Measurements from ENCODE around the gene CLRN1.
A peak's percentile ranks its signal among the peaks of the same experiment; 100 is the strongest.

Gene CLRN1

GRCh38 chr3:150975086-150975991 lies 2.8 kb upstream of the CLRN1 start:
- DNase-seq: no peak

GRCh38 chr3:150970665-150971324 lies 1.7 kb downstream of the CLRN1 start:
- no peak for DNase-seq

- DNase-seq: no peak
Observed at GRCh38 chr3:150968341-150969035, 4.0 kb downstream of the CLRN1 start.

- DNase-seq: no peak
Observed at GRCh38 chr3:150965436-150965835, 7.1 kb downstream of the CLRN1 start.

GRCh38 chr3:150961949-150962348 lies 10.6 kb downstream of the CLRN1 start:
- no peak for DNase-seq

- no peak for DNase-seq
Observed at GRCh38 chr3:150960708-150961684, 11.5 kb downstream of the CLRN1 start.

GRCh38 chr3:150958683-150959082 lies 13.8 kb downstream of the CLRN1 start:
- no peak for DNase-seq

GRCh38 chr3:150956376-150956775 lies 16.2 kb downstream of the CLRN1 start:
- DNase-seq: no peak

- no peak for DNase-seq
Observed at GRCh38 chr3:150951923-150952322, 20.6 kb downstream of the CLRN1 start.

GRCh38 chr3:150945226-150946032 lies 27.1 kb downstream of the CLRN1 start:
- no peak for DNase-seq

- DNase-seq: no peak
Observed at GRCh38 chr3:150942221-150942620, 30.3 kb downstream of the CLRN1 start.

- DNase-seq: no peak
Observed at GRCh38 chr3:150936693-150937092, 35.8 kb downstream of the CLRN1 start.

GRCh38 chr3:150933473-150933995 lies 39.0 kb downstream of the CLRN1 start:
- no peak for DNase-seq

- DNase-seq: no peak
Observed at GRCh38 chr3:150931745-150932144, 40.8 kb downstream of the CLRN1 start.

GRCh38 chr3:150930839-150931238 lies 41.7 kb downstream of the CLRN1 start:
- no peak for DNase-seq

GRCh38 chr3:150928234-150928633 lies 44.3 kb downstream of the CLRN1 start:
- no peak for DNase-seq

GRCh38 chr3:150926328-150926727 lies 46.2 kb downstream of the CLRN1 start:
- DNase-seq: no peak

- peak; percentile 72 for DNase-seq
Observed at GRCh38 chr3:150925751-150926201, 46.8 kb downstream of the CLRN1 start.

GRCh38 chr3:150922611-150923010 lies 49.9 kb downstream of the CLRN1 start:
- DNase-seq: no peak

- no peak for DNase-seq
Observed at GRCh38 chr3:150921209-150921608, 51.3 kb downstream of the CLRN1 start.

- no peak for DNase-seq
Observed at GRCh38 chr3:150920236-150920635, 52.3 kb downstream of the CLRN1 start.

Measured in stimulated activated CD8-positive, alpha-beta memory T cell treated with anti-CD3 and anti-CD28 coated beads, Interleukin-4, amount 100 ng/mL, for 48 hours (primary cell).